ENCODE data around the gene TRERF1.
"Not testable (repeated sequence)": the region's sequence is repeated elsewhere in the genome, so short reads cannot be mapped to it uniquely, and the experiment has no call there.

The TRERF1 gene

DNA sequence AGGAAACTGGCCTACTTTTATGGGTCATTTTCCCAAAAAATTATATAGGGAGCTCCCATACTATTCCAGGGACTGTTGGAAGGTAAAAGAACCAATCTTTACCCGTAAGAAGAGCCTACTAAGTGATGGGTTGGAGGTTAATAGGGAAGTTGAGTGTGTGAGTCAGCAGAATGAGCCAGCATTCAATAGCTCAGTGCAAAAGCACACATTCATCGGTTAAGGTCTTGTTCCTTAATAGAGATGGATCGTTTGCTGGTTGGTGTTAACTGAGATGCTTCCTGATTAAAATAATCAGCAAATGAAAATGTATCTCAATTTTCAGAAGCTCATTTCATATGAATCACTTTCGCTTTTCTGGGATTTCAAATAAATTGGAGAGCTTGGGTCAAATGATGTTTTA, 118.8 kb downstream of the TRERF1 start:
- no peak for DNase-seq

DNA sequence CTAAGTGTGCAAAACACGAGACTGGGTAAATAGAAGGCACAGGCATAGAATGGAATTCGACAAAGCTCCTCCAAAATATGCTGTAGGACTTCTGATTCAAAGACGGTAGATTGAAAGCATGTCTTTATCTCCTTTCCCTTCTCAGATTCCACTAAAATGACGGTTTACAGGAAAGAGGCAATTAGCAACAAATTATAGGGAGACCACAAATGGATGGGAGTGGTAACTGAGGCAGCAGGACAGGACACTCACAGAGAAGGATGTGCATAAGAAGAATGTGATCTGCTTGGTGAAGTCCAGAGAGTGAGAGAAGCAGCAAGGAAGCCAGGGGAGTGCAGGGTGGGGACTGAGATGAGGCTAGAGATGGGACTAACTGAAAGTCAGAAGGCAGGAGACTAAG, 120.7 kb downstream of the TRERF1 start:
- no peak for DNase-seq

DNA sequence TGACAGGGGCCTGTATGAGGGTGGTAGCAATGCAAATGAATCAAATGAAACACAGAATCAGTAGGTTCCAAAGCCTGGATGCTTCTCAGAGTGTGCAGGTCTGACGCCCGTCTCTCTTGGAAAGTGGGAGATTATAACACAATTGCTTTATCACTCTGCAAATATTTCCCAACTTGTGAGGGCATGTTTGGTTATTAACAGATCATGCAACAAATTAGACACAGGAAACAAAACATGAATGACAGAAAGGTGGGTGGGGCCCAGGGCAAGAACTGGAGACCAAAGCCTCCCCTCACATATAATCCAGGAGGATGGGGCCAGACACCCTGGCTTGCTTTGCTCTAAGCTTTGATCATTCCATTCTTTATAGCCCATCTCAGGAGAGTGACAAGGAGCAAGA, 125.5 kb downstream of the TRERF1 start:
- DNase-seq = no peak

DNA sequence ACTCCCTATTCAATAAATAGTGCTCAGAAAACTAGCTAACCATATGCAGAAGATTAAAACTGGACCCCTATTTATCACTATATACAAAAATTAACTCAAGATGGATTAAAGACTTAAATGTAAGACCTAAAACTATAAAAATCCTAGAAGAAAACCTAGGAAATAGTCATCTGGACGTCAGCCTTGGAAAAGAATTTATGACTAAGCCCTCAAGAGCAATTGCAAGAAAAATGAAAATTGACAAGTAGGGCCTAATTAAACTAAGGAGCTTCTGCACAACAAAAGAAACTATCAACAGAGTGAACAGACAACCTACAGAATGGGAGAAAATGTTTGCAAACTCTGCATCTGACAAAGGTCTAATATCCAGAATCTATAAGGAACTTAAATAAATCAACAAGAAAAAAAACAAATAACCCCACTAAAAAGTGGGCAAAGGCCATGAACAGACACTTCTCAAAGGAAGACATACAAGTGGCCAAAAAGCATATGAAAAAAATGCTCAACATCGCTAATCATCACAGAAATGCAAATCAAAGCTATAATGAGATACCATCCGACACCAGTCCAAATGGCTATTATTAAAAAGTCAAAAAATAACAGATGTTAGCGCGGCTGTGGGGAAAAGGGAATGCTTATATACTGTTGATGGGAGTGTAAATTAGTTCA, 126.9 kb downstream of the TRERF1 start:
- not testable (repeated sequence) for DNase-seq

DNA sequence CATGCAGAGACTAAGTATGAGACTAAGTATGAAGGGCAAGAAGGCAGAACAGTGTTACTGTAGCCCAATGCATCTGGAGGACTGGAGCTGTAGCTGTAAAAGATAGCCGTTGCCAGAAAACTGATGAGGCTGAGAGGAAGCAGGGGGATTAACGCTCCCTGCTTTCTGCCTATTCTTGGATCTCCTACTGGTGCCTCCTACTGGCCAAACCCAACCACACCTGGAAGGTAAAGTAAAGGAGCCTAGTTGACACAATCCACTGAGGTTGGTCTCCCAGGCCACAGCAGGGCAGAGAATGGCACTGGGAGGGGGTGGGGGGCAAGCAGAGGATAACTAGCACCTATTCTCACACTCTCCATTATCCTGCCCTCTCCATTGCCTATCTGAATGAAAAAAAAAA, 129.1 kb downstream of the TRERF1 start:
- DNase-seq = no peak

DNA sequence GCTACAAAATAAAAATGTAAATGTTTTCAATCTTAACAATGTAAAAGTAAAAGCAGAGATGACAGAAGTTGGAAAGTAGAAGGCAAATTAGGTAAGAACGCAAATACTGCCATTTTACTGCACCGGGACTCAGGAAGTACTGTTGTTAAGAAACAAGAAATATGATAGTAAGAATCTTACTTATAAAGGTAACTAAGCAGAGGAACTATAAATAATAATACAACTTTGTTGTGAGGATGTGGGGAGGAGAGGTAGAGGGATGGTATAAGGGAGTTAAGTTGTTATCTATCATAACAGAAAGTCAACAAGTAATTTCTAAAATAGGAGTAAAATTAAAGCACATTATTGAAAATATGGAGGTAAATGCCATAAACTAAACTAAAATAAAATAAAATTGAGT, 129.8 kb downstream of the TRERF1 start:
- DNase-seq = no peak

DNA sequence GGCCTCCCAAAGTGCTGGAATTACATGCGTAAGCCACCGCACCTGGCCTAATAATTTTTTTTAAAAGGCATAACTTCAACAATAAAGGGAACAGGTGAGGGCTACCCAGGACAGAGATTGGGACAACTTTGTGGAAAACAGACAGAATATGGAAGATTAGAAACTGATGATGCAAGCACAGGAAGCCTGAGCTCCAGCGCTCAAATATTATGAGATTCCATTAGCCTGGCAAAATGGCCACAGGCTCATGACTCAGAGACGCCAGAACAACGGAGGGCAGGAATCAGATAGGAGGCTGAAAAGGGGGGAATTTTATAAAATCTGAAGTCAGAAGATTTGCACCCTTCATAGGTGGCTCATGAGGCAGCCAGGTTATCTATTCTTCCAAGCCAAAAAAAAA, 131.0 kb downstream of the TRERF1 start:
- DNase-seq = no peak

DNA sequence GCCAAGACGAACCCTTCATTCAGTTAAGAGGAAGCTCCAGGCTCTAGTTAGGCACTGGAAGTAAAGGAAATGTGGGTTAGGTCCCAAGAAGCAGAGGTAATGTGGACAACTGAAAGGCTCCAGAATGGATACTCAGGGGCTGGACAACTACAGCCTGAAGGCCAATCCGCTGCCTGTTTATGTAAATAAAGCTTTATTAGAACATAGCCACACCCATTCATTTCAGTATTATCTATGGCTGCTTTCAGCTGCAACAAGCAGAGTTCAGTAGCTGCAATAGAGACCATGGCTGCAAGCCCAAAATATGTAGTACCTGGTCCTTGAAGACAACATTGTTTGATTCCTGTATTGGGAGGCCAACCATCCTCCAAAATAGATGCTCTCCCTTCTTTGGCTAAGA, 133.2 kb downstream of the TRERF1 start:
- DNase-seq = no peak

DNA sequence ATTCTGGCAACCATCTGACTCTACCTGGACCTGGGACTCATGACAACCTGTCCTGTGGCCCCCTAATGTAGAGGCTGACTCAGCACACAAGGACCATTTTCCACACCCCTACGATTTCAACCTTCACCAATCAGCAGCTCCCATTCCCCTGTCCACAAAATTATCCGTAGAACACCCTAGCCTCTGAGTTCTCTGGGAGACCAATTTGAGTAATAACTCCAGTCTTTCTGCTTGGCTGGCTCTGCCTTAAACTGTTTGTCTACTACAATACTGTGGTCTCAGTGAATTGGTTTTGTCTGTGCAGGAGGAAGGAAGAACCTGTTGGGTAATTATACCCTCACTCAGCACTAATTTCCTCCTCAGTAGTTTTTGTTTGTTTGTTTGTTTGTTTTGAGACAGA, 134.7 kb downstream of the TRERF1 start:
- no peak for DNase-seq

DNA sequence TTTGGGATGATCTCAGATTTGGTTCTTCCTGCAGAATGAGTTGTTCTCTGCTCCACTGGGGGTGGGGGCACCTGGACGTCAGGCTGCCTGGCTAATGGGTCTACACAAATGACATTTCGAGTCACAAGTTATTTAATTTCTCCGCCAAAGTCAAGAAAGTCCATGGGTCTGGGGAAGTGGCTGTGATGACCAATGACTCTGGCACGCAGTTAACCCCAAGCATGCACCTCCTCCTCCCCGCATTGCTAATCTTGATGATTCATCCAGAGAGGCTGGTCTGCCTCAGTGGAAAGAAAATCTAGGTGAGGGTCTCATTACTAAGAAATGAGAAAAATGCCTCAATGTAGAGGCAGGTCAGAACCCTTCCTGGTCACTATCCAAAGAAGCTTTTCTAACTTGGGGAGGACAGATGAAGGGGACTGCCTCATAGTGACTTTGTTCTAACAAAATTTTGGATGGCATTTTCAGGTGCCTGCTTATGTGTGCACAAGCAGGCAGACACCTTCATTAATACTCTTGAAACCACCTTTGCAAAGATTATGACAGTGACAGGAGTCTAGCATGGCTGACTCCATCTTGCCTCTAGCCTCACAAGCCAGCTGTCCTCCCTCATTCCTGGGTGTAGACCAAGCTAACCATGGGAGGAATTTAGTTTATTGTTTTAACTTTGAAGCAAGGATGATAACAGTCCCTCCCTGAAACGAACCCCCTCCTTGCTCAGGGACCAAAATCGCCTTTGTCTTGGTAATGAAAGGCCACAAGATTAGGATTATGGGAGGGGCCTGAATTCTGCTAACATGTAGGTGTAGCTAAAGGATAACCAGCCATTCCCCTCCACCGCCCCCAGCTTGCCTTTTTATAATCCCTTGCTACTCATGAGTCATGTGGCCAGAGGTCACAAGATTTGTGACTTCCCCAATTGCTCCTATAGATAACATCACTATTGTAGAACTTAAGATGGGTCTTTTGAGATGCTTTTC, 135.4 kb downstream of the TRERF1 start:
- DNase-seq = no peak

DNA sequence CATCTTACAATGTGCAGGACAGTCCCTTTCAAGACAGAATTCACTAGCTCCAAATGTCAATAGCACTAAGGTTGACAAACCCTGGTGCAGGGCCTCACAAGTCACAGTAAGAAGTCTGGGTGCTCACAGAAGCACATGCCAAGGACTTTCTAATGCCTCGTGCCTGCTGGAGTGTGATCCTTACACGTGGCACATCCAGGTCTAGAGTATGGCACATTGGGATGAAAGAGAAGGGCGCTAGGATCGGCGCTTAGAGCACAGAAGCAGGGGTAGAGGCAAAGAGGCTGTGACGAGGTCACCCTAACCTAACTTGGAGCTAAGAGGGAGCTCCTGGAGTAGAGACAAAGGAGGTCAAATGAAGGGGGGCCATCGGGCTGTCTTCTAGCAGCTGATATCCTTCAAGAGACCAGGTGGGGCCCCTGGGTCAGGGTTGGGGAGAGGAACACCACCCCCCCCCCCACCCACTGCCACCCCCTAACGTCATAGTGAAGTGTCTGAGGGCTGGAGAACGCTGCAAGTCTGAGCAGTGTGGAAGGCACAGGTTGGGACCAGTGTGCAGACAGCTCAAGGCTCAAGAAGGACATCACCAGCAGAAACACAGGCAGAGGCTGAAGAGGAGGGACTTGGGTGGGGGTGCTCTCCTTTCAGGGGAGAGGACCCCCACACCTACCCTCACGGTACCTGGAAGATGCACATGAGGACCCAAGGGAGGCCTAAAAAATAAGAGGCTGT, 136.3 kb downstream of the TRERF1 start:
- DNase-seq = no peak

DNA sequence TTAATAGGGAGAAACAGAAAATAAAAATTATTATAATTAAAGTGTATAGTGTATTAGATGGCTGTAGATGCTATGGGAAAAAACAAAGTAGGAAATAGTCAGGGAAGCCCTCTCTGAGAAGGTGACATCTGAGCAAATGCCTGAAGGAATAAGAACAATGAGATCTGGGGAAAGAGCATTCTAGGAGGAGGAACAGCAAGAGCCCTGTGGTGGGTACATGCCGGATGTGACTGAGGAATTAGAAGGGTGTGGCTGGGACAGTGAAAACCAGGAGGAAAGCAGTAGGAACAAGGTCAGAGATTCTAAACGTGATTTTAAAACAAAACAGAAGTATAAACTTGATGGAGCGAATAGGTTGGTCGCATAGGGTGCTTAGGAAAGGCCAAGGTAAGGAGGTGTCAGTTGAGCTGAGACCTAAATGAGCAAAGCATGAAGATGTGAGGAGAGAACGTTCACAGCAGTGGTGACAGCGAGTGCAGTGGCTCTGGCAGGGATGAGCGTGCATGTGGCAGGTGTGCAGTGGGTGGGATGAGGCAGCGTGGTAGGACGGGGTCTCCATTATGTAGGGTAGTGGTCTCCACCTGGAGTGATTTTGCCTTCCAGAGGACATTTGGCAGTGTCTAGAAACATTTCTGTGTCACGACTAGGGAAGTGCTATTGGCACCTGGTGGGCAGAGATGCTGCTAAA, 137.0 kb downstream of the TRERF1 start:
- DNase-seq = no peak

DNA sequence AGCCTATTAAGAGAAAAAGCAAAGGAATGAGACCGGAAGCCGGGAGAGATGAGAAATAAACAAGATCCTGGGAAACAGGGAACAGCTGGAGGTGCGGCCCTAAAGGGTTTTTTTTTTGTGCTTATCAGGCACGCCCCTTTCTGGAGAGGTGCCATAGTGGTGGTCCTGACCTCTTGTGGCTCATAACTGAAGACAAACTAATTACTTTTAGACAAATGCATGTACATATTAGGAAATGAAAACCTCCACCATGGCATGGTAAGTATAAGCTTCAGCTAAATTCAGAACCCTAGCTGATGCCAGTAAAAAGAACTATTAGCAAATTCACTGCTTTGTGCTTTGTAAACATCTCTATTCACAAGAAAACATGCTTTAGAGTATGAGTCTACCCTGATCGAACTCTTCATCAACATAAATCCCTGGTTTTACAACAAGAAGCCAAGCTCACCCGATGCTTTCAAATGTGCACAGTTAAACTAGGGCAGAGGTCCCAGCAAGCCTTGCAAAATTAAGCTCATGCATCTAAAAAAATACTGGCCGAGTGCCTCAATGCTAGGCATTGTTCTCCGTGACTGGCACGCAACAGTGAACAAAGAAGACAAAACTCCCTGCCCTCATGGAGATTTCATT, 137.7 kb downstream of the TRERF1 start:
- no peak for DNase-seq

DNA sequence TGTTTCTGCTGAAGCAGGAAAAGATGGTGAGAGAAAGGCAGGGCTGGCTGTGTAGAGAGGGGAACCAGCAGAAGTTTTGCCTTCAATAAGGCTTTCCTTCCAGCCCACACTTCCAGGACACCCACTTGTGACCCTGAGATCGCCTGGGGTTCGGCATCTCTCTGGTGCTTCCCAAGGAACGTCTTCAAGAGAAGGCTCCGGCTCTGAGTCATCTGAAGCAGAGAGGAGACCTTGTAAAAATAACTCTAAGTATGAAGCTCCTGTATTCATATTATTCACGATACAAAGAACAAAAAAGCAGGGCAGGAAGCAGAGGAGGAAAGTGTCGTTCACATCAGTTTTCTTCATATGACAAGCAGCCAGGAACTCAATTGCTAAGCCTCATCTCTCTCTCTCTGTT, 138.7 kb downstream of the TRERF1 start:
- DNase-seq = no peak

DNA sequence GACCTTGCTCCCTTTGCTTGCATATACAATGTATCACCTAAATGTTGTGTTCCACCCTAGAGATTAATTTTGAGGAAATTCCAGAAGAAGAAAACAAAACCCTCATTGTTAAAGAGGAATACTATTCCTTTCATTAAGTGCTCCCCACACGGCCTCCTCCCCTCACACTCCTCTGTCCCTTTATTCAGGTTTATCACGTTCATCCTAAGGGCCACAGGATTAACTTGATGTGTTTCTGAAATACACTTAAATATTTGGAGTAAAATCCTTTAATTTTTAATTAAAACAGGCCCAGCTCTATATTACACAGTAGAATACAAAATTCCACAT, 144.6 kb downstream of the TRERF1 start:
- no peak for DNase-seq

DNA sequence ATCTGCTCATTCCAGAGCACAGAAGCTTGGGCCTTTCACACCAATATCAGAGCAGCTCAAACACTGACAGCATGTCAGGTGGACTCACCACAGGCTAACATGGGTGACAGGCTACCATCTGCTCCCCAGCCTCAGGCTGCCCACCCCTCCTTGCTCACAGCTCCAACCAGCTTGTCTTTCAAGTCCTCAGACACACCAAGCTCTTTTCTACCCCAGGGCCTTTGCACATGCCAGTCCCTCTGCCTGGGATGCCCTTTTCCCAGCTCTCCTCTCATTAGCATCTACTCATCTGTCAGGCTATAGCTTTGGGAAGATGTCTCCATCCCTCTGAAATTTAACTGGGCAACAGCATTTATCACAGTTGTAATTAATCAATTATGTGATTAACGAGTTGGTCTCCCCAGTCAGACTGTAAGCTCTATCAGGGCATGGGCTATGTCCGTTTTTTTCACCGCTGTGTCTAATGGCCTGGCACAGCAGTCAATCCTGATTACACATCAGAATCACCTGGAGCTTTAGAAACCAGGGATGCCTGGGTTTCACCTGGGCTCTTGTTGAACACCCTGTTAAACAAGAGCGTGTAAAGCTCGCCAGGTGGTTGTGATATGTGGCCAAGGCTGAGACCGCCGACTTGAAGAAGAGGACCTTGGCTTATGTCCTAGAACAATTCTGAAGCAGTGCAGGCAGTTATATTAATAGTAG, 145.1 kb downstream of the TRERF1 start:
- no peak for DNase-seq

DNA sequence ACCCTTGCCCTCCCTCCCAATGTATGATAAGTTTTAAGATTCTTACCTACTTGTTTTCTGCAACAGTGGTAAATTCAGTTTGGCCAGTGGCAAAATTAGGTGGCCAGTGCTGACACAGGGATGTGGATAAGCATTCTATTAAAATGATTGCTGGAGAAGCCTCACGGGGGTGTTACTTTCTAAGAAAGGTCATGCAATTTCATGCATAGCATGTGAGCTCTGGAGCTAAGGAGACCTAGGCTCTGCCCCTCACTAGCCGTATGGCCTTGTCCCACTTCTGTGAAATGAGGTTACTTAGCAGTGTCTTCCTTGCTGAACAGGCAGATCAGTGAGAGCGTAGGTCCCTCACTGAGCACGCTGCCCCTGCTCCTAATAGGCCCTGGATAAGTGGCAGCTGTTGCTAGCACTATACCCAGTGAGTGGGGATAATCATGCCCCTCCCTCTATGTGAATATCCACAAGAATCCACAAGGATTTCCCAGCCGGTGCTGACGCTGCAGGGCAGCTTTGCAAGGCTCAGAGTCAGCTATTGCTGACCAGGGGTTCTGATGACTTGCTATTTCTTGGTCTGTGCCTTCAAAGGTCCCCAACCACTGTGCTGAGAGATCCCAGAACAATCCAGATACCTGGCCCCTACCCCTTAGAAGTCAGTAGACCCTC, 147.5 kb downstream of the TRERF1 start:
- DNase-seq = no peak

DNA sequence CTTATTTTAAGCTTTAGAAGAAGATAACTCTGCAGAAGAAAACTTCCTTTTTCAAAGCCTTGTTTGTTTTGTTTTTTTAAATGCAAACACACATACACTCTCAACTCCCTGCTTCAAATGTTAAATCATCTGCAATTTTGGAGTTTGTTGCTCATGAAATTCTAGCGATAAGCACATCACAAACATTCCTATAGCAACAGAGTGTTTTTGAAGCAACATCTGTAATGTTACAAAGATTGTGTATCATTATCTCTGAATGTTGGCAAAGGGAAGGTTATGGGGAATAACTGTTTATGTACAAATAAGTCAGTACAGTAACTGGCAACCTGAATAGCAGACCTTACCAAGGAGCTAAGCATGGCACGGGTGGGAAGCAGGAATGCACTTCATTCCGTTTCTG, 149.3 kb downstream of the TRERF1 start:
- DNase-seq = no peak

DNA sequence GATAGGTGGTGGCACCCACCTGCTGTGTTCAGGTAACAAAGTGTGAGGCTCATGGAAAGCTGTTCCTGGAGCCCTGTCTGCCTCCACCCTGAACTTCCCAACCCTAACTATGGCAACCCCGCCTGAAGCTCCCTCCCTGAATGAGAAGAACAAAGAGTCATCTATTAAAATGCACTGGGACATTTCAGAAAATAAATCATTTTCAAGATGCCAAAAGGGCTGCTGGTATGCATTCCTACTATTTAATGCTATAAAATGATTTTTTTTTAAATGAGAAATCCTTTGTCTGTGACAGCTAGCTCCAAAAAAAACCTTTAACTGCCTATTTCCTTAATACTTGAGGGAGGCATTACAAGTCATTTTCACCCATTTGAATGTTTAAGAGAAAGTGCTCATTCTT, 149.7 kb downstream of the TRERF1 start:
- DNase-seq = no peak

DNA sequence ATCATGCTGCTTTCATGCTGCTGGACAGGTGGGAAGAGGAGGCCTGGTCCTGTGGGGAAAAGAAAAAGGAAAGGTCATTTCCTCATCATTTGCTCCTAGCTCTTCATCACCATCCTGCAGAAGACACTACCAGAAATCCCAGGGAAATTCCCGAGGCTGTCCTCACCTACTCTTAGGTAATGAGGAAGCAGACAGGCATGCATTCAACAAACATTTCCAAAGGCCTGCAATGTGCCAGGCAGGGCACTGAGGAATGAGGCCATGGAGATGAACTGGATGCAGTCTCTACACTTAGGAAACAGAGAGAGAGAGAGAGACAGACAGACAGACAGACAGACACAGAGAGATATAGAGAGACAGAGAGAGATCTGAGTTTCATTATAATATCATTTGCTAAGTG, 151.0 kb downstream of the TRERF1 start:
- DNase-seq = no peak

DNA sequence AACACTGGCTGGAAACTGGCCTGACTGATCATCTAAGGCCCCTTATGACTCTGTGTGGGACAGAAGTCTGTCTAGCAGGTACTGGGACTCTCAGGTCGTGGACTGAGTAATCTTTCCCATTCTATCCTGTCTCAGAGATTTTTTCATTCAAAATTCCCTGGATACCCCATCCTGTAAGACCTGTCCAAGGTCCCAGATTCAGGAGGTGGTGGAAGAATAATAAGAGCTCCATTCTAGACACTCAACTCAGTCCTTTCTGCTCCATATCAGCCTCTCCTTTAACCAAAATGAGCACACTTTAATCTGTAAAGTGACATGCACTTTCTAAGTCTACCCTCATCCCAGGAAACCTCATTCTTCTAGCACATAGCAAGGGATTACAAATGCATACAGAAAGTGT, 151.5 kb downstream of the TRERF1 start:
- DNase-seq = no peak

DNA sequence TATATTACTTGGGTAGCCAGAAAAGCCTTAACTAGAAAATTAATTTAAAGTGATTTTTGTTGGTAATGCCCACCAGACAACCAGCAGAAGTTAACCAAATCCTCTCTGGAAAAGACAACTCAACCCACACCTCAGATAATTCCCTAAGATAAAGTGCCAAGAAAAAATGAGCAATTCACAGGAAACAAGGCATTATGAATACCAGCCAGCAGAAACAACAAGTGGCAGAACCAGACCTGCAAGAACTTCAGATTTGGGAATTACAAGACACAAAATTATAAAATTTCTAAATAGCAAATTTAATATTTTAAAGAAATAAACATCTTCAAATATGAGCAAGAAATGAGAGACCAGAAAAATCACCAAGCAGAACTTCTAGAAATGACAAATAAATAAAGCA, 154.1 kb downstream of the TRERF1 start:
- DNase-seq = no peak

Data from stimulated activated CD4-positive, alpha-beta T cell treated with anti-CD3 and anti-CD28 coated beads, Interleukin-4, amount 100 ng/mL, for 1 hour (primary cell).